Erythroblast (primary cell): ENCODE data around the gene CCDC159.

Experiments
- GATA1 ChIP-seq: IDR thresholded peaks from 2 replicates; pipeline ENCODE4 v1.6.1; 2011; ENCODE audit warnings: low read depth, mild to moderate bottlenecking, control low read depth, low read length, moderate library complexity
- POLR2A ChIP-seq: IDR thresholded peaks from 2 replicates; pipeline ENCODE4 v1.6.1; 2011; ENCODE audit warnings: mild to moderate bottlenecking, low read length

DNA sequence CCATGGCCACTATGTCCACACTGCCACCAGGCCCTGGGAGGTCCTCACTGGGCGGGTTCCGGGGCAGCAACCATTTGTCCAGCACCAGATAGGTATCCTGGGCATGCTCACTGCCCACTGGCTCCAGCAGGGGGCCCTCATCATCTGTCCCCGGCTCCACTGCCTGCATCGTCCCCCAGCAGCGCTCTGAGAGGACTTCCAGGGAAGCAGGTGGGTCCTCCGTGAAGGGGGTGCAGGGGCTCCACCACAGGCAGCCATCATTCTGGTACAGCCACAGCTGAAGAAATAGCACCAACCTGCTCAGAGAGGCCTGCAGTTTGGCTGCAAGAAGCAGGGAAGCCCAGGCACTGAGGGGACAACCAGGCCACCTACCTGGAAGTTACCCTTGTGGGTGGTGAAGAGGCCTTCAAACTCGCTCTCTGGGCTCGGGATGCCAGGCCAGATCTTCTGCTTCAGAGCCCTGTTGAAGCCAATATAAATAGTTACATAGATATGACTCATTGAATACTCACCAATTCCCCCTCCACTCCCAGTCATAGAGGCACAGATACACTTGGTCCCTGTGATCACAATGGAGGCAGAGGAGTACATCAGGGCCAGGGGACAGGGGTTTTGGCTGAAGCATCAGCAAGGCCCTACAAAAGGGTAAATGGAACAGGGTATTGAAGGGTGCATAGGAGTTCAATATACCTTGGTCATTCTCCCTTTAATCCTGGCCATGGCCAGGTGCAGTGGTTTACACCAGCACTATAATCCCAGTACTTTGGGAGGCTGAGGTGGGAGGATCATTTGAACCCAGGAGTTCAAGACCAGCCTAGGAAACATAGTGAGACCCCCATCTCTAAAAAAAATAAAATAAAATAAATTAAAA lies 32.2 kb downstream of the CCDC159 start:
- TF ChIP-seq POLR2A (no peak), GATA1 (no peak)
